Keratinocyte (primary cell): ENCODE results near the gene TCF7L2. TPM values are rescaled to one million over a fixed set of nuclear protein-coding genes. Genes with fewer than 3 reads are reported as not detected.

Experiments
- DNase-seq: peaks from one replicate; pipeline ENCODE4 v3.0.0-alpha.2; 2011; ENCODE audit warnings: low read depth, missing footprints, low spot score
- FAIRE-seq: peaks from 2 replicates; lab custom pipeline; 2011; peaks lifted over from hg19 to GRCh38; lab: Jason Lieb, UNC
- H2AFZ ChIP-seq: 2 replicates; pipeline ENCODE4 v1.6.0; 2012; ENCODE audit warnings: low read length, control low read depth, inconsistent platforms; ENCODE audit not compliant: control insufficient read depth
- H3K27ac ChIP-seq: 2 replicates; pipeline ENCODE4 v1.5.1; 2011; ENCODE audit warnings: low read length; ENCODE audit not compliant: control insufficient read depth, insufficient read depth
- H3K27me3 ChIP-seq: 3 replicates; pipeline ENCODE4 v1.6.0; 2011; ENCODE audit warnings: low read length; ENCODE audit not compliant: control insufficient read depth, insufficient read depth; ENCODE audit errors: extremely low read depth
- H3K36me3 ChIP-seq, 2 experiments: 2 replicates in 1 of 2; 3 replicates in 1 of 2; pipeline ENCODE4 v1.5.1; 2011; ENCODE audit warnings: low read length in 2 of 2, mild to moderate bottlenecking in 1 of 2; ENCODE audit not compliant: control insufficient read depth in 2 of 2, insufficient read depth in 2 of 2; ENCODE audit errors: extremely low read depth in 1 of 2
- H3K4me1 ChIP-seq: 3 replicates; pipeline ENCODE4 v1.5.1; 2011; ENCODE audit warnings: low read length; ENCODE audit not compliant: control insufficient read depth, insufficient read depth; ENCODE audit errors: extremely low read depth
- H3K4me2 ChIP-seq: 3 replicates; pipeline ENCODE4 v1.6.0; 2011; ENCODE audit warnings: low read depth, low read length; ENCODE audit not compliant: control insufficient read depth, insufficient read depth; ENCODE audit errors: extremely low read depth
- H3K4me3 ChIP-seq, 3 experiments: fragments of 200-600 bp in 1 of 3; sonication (generic) in 1 of 3; 2 replicates in 2 of 3; 3 replicates in 1 of 3; pipeline ENCODE4 v1.5.1; 2011 to 2016; ENCODE audit warnings: low read length in 3 of 3, mild to moderate bottlenecking in 3 of 3, control low read depth in 2 of 3, inconsistent platforms in 1 of 3, low read depth in 1 of 3, mixed read lengths in 1 of 3, mixed run types in 1 of 3, moderate library complexity in 1 of 3; ENCODE audit not compliant: control insufficient read depth in 2 of 3, insufficient read depth in 2 of 3; ENCODE audit errors: extremely low read depth in 1 of 3
- H3K79me2 ChIP-seq: 2 replicates; pipeline ENCODE4 v1.6.0; 2012; ENCODE audit warnings: low read length; ENCODE audit not compliant: control insufficient read depth, insufficient read depth
- H3K9ac ChIP-seq: 3 replicates; pipeline ENCODE4 v1.6.0; 2011; ENCODE audit warnings: low read length; ENCODE audit not compliant: control insufficient read depth, insufficient read depth; ENCODE audit errors: extremely low read depth
- H3K9me1 ChIP-seq: 3 replicates; pipeline ENCODE4 v1.6.0; 2011; ENCODE audit warnings: low read length; ENCODE audit not compliant: control insufficient read depth, insufficient read depth; ENCODE audit errors: extremely low read depth
- H3K9me3 ChIP-seq: 2 replicates; pipeline ENCODE4 v1.5.1; 2012; ENCODE audit warnings: low read depth, low read length; ENCODE audit not compliant: control insufficient read depth
- H4K20me1 ChIP-seq: 3 replicates; pipeline ENCODE4 v1.6.0; 2011; ENCODE audit warnings: low read length; ENCODE audit not compliant: control insufficient read depth, insufficient read depth; ENCODE audit errors: extremely low read depth
- EZH2 ChIP-seq: IDR thresholded peaks from one replicate; pipeline ENCODE4 v1.6.1; 2012; ENCODE audit warnings: inconsistent platforms, mild to moderate bottlenecking, low read length, moderate library complexity
- dilution Hi-C: fragments of 300-500 bp; cut with MboI; formaldehyde crosslinking; loops from one replicate; pipeline ENCODE4 v1.7.0; 2020; ENCODE audit warnings: low sequenced_read_pairs; ENCODE audit not compliant: extremely low pct_ligation_motif_present
- polyA plus RNA-seq, 5 experiments: library from polyadenylated mRNA; depleted of rRNA in 3 of 5; stranded (reverse) in 3 of 5; stranded (forward) in 1 of 5; unstranded in 1 of 5; fragments of >200 nt; gene quantifications; 1 replicate in 1 of 5; 2 replicates in 3 of 5; 3 replicates in 1 of 5; pipeline versions ENCODE4 v1.2.1 to v1.2.3, GENCODE V29; 2011 to 2012; ENCODE audit warnings: missing spikeins in 2 of 5, low read depth in 1 of 5, low replicate concordance in 1 of 5
- TF ChIP-seq, protein P1 (sequence below), 3 experiments: IDR thresholded peaks in 1 of 3; conservative IDR thresholded peaks in 1 of 3; optimal IDR thresholded peaks in 1 of 3; 2 replicates in 2 of 3; 3 replicates in 1 of 3; pipeline versions ENCODE3 to v1.5.1; 2011; ENCODE audit warnings: low read length in 3 of 3, mild to moderate bottlenecking in 3 of 3, moderate library complexity in 2 of 3, control low read depth in 1 of 3, inconsistent platforms in 1 of 3; ENCODE audit not compliant: insufficient read depth in 2 of 3; ENCODE audit errors: extremely low read depth in 1 of 3

The TCF7L2 gene
- polyA plus RNA-seq, 1 donor (not counting 4 experiments of a cell fraction or from before 2014, with no cell fraction given) = 2.5 TPM

DNA sequence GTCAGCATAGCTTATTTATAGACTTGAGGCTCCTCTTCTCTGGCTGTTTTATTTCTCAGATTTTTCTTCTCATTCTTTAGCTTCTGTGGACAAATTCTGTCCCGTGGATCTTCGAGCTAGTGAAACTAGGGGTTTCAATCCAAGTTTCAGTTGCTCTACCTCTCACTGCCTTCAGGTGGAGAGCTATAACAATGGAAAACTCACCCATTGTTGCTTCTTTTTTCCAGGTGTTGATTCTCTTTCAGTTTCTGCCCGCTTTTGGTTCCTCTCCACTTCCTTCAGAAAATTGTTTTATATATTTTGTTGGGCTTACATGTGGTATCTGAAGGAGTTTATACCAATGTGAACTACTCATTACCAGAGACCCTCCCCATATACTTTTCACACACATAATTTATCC lies 266.1 kb downstream of the TCF7L2 start:
- H3K4me2 ChIP-seq = no peak overlapping the region
- dilution Hi-C loops = no loop called here
- TF ChIP-seq EZH2 = no peak
- TF ChIP-seq, protein P1, sequence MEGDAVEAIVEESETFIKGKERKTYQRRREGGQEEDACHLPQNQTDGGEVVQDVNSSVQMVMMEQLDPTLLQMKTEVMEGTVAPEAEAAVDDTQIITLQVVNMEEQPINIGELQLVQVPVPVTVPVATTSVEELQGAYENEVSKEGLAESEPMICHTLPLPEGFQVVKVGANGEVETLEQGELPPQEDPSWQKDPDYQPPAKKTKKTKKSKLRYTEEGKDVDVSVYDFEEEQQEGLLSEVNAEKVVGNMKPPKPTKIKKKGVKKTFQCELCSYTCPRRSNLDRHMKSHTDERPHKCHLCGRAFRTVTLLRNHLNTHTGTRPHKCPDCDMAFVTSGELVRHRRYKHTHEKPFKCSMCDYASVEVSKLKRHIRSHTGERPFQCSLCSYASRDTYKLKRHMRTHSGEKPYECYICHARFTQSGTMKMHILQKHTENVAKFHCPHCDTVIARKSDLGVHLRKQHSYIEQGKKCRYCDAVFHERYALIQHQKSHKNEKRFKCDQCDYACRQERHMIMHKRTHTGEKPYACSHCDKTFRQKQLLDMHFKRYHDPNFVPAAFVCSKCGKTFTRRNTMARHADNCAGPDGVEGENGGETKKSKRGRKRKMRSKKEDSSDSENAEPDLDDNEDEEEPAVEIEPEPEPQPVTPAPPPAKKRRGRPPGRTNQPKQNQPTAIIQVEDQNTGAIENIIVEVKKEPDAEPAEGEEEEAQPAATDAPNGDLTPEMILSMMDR (optimal IDR thresholded peaks at IDR 0.05 in 1 of 3, IDR thresholded peaks at IDR 0.05 in 1 of 3, conservative IDR thresholded peaks at IDR 0.05 in 1 of 3; ENCODE audit: extremely low read depth in 1 of 3, insufficient read depth in 2 of 3, low read length in 3 of 3) = peak in 2 of 3 experiments; percentile 11 to 30
- FAIRE-seq (no peak), DNase-seq (no peak)
- no peaks in the 10 kb centered on the region for H3K9me3 ChIP-seq
- H3K27me3 ChIP-seq = no peaks in the 10 kb centered on the region
- H3K9me1 ChIP-seq = no peaks in the 10 kb centered on the region
- no peaks in the 10 kb centered on the region for H3K4me1 ChIP-seq
- no peak overlapping the region for H3K27ac ChIP-seq
- H3K9ac ChIP-seq = no peak overlapping the region
- H3K79me2 ChIP-seq = no peaks in the 10 kb centered on the region
- no peaks in the 10 kb centered on the region for H3K36me3 ChIP-seq
- H3K4me3 ChIP-seq = no peak overlapping the region
- H4K20me1 ChIP-seq = no peaks in the 10 kb centered on the region
- H2AFZ ChIP-seq = no peak overlapping the region
